ENCODE data around the gene ZHX3. TPM values are rescaled to one million over a fixed set of nuclear protein-coding genes. Genes with fewer than 3 reads are reported as not detected.
A peak's percentile ranks its signal among the peaks of the same experiment; 100 is the strongest.

ZHX3 gene
- total and polyA plus RNA-seq, 9 of the 15 experiments (the other 6 are each of a cell fraction or from before 2014, with no cell fraction given) = 0.80 to 14.6 (median 4.9) TPM

DNA sequence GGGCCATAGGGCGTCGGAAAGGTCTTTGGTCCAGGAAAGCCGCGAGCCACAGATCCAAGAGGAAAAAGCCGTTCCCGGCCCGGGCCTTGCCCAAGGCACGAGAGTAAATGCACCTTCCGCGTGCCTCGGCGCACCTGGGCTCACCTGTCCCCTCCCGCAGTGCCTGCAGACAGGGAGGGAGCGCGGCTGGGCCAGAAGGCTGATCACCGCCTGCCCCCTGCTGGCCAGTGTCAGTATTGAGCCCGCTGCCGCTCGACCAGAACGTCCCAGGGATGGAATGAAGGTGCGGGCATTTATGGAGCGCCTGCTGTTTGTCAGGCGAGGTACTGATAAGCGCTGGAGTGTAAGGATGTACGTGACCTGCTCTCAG is 22.4 kb upstream of the ZHX3 start (continued):
- TF ChIP-seq MYBL2 (IDR thresholded peaks at IDR 0.05; ENCODE audit: low read depth) (no peak), MYBL2 (CRISPR knock-in tag; IDR thresholded peaks at IDR 0.05; ENCODE audit: borderline replicate concordance) (no peak), BMI1 (IDR thresholded peaks at IDR 0.05; ENCODE audit: low read length) (no peak), NCOA2 (IDR thresholded peaks at IDR 0.05; ENCODE audit: partially characterized antibody in 2 of 2) (no peak), NR4A1 (CRISPR knock-in tag; IDR thresholded peaks at IDR 0.05) (no peak), NR4A1 (tag; IDR thresholded peaks at IDR 0.05) (peak; percentile 40; the same call in 1 of the 2 replicates), RFX1 (IDR thresholded peaks at IDR 0.05) (no peak), POU5F1 (IDR thresholded peaks at IDR 0.05; ENCODE audit: borderline replicate concordance, low read depth, low read length, partially characterized antibody) (no peak), SUPT5H (IDR thresholded peaks at IDR 0.05) (no peak), ZNF274 (IDR thresholded peaks at IDR 0.05; ENCODE audit: borderline replicate concordance, low read depth, low read length) (no peak), ZSCAN29 (IDR thresholded peaks at IDR 0.05) (no peak), ZNF695 (CRISPR knock-in tag; IDR thresholded peaks at IDR 0.05) (no peak), CREM (IDR thresholded peaks at IDR 0.05; ENCODE audit: low read depth) (peak; percentile 59), ZNF696 (CRISPR knock-in tag; conservative IDR thresholded peaks at IDR 0.05) (no peak), ZNF239 (CRISPR knock-in tag; IDR thresholded peaks at IDR 0.05) (no peak), JUN (IDR thresholded peaks at IDR 0.05; ENCODE audit: borderline replicate concordance, low read depth, low read length) (no peak), JUN (CRISPR knock-in tag; IDR thresholded peaks at IDR 0.05; ENCODE audit: borderline replicate concordance) (no peak), POLR2AphosphoS2 (IDR thresholded peaks at IDR 0.05; ENCODE audit: low read length) (no peak), POLR2AphosphoS5 (IDR thresholded peaks at IDR 0.05; ENCODE audit: control insufficient read depth, insufficient read depth, low read depth, low read length) (no peak)
- TF ChIP-seq, protein P1, sequence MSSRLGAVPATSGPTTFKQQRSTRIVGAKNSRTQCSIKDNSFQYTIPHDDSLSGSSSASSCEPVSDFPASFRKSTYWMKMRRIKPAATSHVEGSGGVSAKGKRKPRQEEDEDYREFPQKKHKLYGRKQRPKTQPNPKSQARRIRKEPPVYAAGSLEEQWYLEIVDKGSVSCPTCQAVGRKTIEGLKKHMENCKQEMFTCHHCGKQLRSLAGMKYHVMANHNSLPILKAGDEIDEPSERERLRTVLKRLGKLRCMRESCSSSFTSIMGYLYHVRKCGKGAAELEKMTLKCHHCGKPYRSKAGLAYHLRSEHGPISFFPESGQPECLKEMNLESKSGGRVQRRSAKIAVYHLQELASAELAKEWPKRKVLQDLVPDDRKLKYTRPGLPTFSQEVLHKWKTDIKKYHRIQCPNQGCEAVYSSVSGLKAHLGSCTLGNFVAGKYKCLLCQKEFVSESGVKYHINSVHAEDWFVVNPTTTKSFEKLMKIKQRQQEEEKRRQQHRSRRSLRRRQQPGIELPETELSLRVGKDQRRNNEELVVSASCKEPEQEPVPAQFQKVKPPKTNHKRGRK (tag; IDR thresholded peaks at IDR 0.05) = no peak
- TF ChIP-seq, protein P2, sequence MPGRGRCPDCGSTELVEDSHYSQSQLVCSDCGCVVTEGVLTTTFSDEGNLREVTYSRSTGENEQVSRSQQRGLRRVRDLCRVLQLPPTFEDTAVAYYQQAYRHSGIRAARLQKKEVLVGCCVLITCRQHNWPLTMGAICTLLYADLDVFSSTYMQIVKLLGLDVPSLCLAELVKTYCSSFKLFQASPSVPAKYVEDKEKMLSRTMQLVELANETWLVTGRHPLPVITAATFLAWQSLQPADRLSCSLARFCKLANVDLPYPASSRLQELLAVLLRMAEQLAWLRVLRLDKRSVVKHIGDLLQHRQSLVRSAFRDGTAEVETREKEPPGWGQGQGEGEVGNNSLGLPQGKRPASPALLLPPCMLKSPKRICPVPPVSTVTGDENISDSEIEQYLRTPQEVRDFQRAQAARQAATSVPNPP (IDR thresholded peaks at IDR 0.05; ENCODE audit: borderline replicate concordance, insufficient read depth, insufficient read length) = no peak
- TF ChIP-seq, protein P3, sequence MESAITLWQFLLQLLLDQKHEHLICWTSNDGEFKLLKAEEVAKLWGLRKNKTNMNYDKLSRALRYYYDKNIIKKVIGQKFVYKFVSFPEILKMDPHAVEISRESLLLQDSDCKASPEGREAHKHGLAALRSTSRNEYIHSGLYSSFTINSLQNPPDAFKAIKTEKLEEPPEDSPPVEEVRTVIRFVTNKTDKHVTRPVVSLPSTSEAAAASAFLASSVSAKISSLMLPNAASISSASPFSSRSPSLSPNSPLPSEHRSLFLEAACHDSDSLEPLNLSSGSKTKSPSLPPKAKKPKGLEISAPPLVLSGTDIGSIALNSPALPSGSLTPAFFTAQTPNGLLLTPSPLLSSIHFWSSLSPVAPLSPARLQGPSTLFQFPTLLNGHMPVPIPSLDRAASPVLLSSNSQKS (CRISPR knock-in tag; IDR thresholded peaks at IDR 0.05) = no peak
- TF ChIP-seq, protein P4, sequence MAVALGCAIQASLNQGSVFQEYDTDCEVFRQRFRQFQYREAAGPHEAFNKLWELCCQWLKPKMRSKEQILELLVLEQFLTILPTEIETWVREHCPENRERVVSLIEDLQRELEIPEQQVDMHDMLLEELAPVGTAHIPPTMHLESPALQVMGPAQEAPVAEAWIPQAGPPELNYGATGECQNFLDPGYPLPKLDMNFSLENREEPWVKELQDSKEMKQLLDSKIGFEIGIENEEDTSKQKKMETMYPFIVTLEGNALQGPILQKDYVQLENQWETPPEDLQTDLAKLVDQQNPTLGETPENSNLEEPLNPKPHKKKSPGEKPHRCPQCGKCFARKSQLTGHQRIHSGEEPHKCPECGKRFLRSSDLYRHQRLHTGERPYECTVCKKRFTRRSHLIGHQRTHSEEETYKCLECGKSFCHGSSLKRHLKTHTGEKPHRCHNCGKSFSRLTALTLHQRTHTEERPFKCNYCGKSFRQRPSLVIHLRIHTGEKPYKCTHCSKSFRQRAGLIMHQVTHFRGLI (CRISPR knock-in tag; IDR thresholded peaks at IDR 0.05) = no peak
- TF ChIP-seq, protein P5, sequence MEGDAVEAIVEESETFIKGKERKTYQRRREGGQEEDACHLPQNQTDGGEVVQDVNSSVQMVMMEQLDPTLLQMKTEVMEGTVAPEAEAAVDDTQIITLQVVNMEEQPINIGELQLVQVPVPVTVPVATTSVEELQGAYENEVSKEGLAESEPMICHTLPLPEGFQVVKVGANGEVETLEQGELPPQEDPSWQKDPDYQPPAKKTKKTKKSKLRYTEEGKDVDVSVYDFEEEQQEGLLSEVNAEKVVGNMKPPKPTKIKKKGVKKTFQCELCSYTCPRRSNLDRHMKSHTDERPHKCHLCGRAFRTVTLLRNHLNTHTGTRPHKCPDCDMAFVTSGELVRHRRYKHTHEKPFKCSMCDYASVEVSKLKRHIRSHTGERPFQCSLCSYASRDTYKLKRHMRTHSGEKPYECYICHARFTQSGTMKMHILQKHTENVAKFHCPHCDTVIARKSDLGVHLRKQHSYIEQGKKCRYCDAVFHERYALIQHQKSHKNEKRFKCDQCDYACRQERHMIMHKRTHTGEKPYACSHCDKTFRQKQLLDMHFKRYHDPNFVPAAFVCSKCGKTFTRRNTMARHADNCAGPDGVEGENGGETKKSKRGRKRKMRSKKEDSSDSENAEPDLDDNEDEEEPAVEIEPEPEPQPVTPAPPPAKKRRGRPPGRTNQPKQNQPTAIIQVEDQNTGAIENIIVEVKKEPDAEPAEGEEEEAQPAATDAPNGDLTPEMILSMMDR (IDR thresholded peaks at IDR 0.05 in 2 of 3, conservative IDR thresholded peaks at IDR 0.05 in 1 of 3; ENCODE audit: insufficient read depth in 2 of 3, low read depth in 1 of 3, low read length in 3 of 3) = peak; percentile 94 to 95 (median 95)
